ENCODE data around the gene TDRD7. TPM values are rescaled to one million over a fixed set of nuclear protein-coding genes. Genes with fewer than 3 reads are reported as not detected.
"Not testable (repeated sequence)": the region's sequence is repeated elsewhere in the genome, so short reads cannot be mapped to it uniquely, and the experiment has no call there.

Gene TDRD7
- total RNA-seq, 1 experiment from 2014 or later: 22.0 TPM

DNA sequence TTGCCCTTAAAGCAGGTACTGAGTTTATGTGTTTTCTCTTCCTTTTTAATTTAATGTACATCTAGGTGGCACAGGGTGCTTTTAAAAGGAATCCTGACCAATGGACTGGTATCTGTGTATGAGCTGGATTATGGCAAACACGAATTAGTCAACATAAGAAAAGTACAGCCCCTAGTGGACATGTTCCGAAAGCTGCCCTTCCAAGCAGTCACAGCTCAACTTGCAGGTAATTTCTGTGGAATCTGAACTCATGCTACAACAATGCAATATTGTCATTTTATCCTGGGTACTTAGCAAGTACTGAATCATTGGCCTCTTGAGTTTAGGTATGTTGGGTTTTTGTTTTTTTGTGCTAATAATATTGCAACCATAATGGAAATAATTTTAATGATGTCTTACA is 75.2 kb downstream of the TDRD7 start:
- POLR2A ChIA-PET: no interaction called here
- H3K4me3 Mint-ChIP-seq (ENCODE audit: unreplicated experiment): no peak overlapping the region
- peaks cover 3% of the 10 kb centered on the region; the same call in 1 of the 2 replicates for H3K36me3 ChIP-seq (ENCODE audit: control insufficient read depth, insufficient read depth, low read length)
- H3K9me3 Mint-ChIP-seq (ENCODE audit: unreplicated experiment): no peaks in the 10 kb centered on the region
- peaks cover 6% of the 10 kb centered on the region for H3K4me1 Mint-ChIP-seq (ENCODE audit: low read depth, unreplicated experiment)
- TF ChIP-seq, protein P1, sequence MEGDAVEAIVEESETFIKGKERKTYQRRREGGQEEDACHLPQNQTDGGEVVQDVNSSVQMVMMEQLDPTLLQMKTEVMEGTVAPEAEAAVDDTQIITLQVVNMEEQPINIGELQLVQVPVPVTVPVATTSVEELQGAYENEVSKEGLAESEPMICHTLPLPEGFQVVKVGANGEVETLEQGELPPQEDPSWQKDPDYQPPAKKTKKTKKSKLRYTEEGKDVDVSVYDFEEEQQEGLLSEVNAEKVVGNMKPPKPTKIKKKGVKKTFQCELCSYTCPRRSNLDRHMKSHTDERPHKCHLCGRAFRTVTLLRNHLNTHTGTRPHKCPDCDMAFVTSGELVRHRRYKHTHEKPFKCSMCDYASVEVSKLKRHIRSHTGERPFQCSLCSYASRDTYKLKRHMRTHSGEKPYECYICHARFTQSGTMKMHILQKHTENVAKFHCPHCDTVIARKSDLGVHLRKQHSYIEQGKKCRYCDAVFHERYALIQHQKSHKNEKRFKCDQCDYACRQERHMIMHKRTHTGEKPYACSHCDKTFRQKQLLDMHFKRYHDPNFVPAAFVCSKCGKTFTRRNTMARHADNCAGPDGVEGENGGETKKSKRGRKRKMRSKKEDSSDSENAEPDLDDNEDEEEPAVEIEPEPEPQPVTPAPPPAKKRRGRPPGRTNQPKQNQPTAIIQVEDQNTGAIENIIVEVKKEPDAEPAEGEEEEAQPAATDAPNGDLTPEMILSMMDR (IDR thresholded peaks at IDR 0.05; ENCODE audit: insufficient read depth in 1 of 2, low read depth in 1 of 2, low read length in 1 of 2, severe bottlenecking in 1 of 2, unreplicated experiment in 1 of 2): peak; percentile 33 to 55
- CTCF ChIA-PET: interaction anchor here (0.8 to 1.1 kb wide), 7 partner anchors 14 to 630 kb away, joined by 3 to 9 read pairs (median 3); partner anchors contain the start of gene TMOD1
- no peak overlapping the region for H3K27ac Mint-ChIP-seq (ENCODE audit: unreplicated experiment)
- no peak overlapping the region for H3K4me3 ChIP-seq (ENCODE audit: low read depth, low read length)
- peaks cover 17% of the 10 kb centered on the region for H3K36me3 Mint-ChIP-seq (ENCODE audit: insufficient read depth, unreplicated experiment)
- no peaks in the 10 kb centered on the region for H3K27me3 ChIP-seq (replicated peaks; ENCODE audit: control insufficient read depth, insufficient read depth, low read length)
- no peaks in the 10 kb centered on the region for H3K9me3 ChIP-seq
- H3K27me3 Mint-ChIP-seq (ENCODE audit: insufficient read depth, unreplicated experiment): no peaks in the 10 kb centered on the region
- no peaks in the 10 kb centered on the region for H3K4me1 ChIP-seq
- DNase-seq: peak in 1 of 2 experiments; percentile 34
- BruUV-seq (replicated peaks): no TSS peak
- intact Hi-C loops (cut with micrococcal nuclease; ENCODE audit: unreplicated experiment): no loop called here

DNA sequence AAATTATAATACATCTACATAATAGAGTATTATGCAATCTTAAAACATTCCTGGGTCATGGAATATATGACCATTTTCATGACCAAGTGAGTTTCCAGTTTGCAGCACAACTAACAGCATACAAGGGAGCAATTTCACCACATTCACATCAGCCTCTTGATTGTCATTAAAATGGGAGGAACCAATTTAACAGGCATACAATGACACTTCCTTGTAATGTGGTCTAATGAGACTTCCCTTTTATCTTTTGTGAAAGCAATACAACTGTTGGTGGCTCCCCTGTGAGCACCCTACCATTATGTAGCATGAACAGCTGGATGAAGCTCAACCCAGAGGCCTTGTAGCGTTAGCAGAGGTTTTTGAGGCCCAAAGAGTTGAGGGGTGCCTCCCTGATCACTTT is 76.0 kb downstream of the TDRD7 start:
- TF ChIP-seq, protein P1 (IDR thresholded peaks at IDR 0.05; ENCODE audit: insufficient read depth in 1 of 2, low read depth in 1 of 2, low read length in 1 of 2, severe bottlenecking in 1 of 2, unreplicated experiment in 1 of 2): no peak
- no peaks in the 10 kb centered on the region for H3K27me3 ChIP-seq (replicated peaks; ENCODE audit: control insufficient read depth, insufficient read depth, low read length)
- Mint-ChIP-seq H3K9me3 (ENCODE audit: unreplicated experiment) (no peaks in the 10 kb centered on the region), H3K36me3 (ENCODE audit: insufficient read depth, unreplicated experiment) (peaks cover 14% of the 10 kb centered on the region), H3K27me3 (ENCODE audit: insufficient read depth, unreplicated experiment) (no peaks in the 10 kb centered on the region), H3K4me3 (ENCODE audit: unreplicated experiment) (no peak overlapping the region), H3K4me1 (ENCODE audit: low read depth, unreplicated experiment) (peaks cover 6% of the 10 kb centered on the region), H3K27ac (ENCODE audit: unreplicated experiment) (no peak overlapping the region)
- H3K4me3 ChIP-seq (ENCODE audit: low read depth, low read length): no peak overlapping the region
- intact Hi-C loops (cut with micrococcal nuclease; ENCODE audit: unreplicated experiment): no loop called here
- no TSS peak for BruUV-seq (replicated peaks)
- DNase-seq: no peak
- peaks cover 3% of the 10 kb centered on the region; the same call in 1 of the 2 replicates for H3K36me3 ChIP-seq (ENCODE audit: control insufficient read depth, insufficient read depth, low read length)
- POLR2A ChIA-PET: no interaction called here
- CTCF ChIA-PET: interaction anchor here (0.6 to 0.7 kb wide), 3 partner anchors 11 to 228 kb away, joined by 5 to 7 read pairs (median 6); no protein-coding TSS in a partner anchor
- no peaks in the 10 kb centered on the region for H3K9me3 ChIP-seq
- no peaks in the 10 kb centered on the region for H3K4me1 ChIP-seq

DNA sequence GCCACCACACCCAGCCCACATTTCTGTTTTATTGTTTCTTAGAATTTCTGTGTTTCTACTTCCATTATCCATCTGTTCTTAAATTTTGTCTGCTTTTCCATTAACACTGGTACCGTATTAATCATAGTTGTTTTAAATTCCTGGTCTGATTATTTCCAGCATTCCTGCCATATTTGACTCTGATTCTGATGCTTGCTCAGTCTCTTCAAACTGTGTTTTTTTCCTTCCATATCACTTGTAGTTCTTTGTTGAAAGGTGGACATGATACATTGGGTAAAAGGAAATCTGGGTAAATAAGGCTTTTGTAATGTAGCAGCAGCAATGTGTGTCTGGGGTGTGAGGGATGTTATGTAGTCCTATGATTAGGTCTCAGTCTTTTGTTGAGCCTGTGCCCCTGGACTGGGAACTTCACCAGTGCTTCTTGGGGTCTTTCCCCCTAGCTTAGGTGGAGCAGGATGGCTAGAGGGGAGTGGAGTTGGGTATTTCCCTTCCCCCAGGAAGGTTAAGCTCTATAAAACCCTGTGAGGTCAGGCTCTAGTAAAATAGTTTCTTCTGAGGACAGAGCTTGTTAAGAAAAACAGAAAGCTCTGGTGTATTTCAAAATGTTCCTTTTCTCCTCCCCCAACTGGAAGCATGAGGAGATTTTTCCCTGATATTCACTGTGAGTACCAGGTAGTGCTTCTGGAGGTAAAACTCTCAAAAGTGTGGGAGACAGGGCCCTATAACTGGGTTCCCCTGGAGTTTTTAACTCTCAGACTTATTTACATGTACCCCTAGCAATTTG is 79.5 kb downstream of the TDRD7 start:
- no peaks in the 10 kb centered on the region for H3K27me3 Mint-ChIP-seq (ENCODE audit: insufficient read depth, unreplicated experiment)
- peaks cover 3% of the 10 kb centered on the region for H3K36me3 ChIP-seq (ENCODE audit: control insufficient read depth, insufficient read depth, low read length)
- no TSS peak for BruUV-seq (replicated peaks)
- POLR2A ChIA-PET: no interaction called here
- DNase-seq: no peak
- peaks cover 6% of the 10 kb centered on the region for H3K4me1 Mint-ChIP-seq (ENCODE audit: low read depth, unreplicated experiment)
- H3K9me3 ChIP-seq: no peaks in the 10 kb centered on the region
- intact Hi-C loops (cut with micrococcal nuclease; ENCODE audit: unreplicated experiment): no loop called here
- no peaks in the 10 kb centered on the region for H3K27me3 ChIP-seq (replicated peaks; ENCODE audit: control insufficient read depth, insufficient read depth, low read length)
- H3K36me3 Mint-ChIP-seq (ENCODE audit: insufficient read depth, unreplicated experiment): peaks cover 14% of the 10 kb centered on the region
- TF ChIP-seq, protein P1 (IDR thresholded peaks at IDR 0.05; ENCODE audit: insufficient read depth in 1 of 2, low read depth in 1 of 2, low read length in 1 of 2, severe bottlenecking in 1 of 2, unreplicated experiment in 1 of 2): no peak
- CTCF ChIA-PET: no interaction called here
- H3K4me1 ChIP-seq: no peaks in the 10 kb centered on the region
- no peak overlapping the region for H3K4me3 ChIP-seq (ENCODE audit: low read depth, low read length)
- no peak overlapping the region for H3K4me3 Mint-ChIP-seq (ENCODE audit: unreplicated experiment)
- H3K9me3 Mint-ChIP-seq (ENCODE audit: unreplicated experiment): no peaks in the 10 kb centered on the region
- H3K27ac Mint-ChIP-seq (ENCODE audit: unreplicated experiment): no peak overlapping the region

DNA sequence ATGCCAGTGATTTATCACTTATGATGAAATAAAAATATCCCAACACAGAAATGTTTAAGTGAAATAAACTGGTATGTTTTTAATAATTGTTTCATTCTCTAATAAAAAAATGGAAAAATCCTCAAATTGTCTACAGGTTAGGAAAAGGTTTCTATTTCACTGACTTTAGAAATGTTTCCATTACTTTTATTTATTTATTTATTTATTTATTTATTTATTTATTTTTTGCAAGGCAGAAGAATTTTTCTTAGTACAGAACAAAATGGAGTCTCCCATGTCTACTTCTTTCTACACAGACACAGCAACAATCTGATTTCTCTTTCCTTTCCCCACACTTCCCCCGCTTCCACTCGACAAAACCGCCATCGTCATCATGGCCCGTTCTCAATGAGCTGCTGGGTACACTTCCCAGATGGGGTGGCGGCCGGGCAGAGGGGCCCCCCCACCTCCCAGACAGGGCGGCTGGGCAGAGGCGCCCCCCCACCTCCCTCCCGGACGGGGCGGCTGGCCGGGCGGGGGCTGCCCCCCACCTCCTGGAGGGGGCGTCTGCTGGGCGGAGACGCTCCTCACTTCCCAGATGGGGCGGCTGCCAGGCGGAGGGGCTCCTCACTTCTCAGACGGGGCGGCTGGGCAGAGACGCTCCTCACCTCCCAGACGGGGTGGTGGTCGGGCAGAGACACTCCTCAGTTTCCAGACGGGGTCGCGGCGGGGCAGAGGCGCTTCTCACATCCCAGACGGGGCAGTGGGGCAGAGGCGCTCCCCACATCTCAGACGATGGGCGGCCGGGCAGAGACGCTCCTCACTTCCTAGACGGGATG is 85.9 kb downstream of the TDRD7 start:
- H3K4me1 Mint-ChIP-seq (ENCODE audit: low read depth, unreplicated experiment); BruUV-seq (replicated peaks); H3K27ac Mint-ChIP-seq (ENCODE audit: unreplicated experiment): not testable (repeated sequence)

More for the DNA sequence above, 85.9 kb downstream of the TDRD7 start:
- H3K27me3 Mint-ChIP-seq (ENCODE audit: insufficient read depth, unreplicated experiment); CTCF ChIA-PET; H3K9me3 ChIP-seq; H3K36me3 ChIP-seq (ENCODE audit: control insufficient read depth, insufficient read depth, low read length); H3K9me3 Mint-ChIP-seq (ENCODE audit: unreplicated experiment); DNase-seq; H3K4me3 ChIP-seq (ENCODE audit: low read depth, low read length); H3K4me1 ChIP-seq; POLR2A ChIA-PET; H3K4me3 Mint-ChIP-seq (ENCODE audit: unreplicated experiment); H3K27me3 ChIP-seq (replicated peaks; ENCODE audit: control insufficient read depth, insufficient read depth, low read length); intact Hi-C loops (cut with micrococcal nuclease; ENCODE audit: unreplicated experiment): not testable (repeated sequence)
- H3K36me3 Mint-ChIP-seq (ENCODE audit: insufficient read depth, unreplicated experiment): peaks cover 19% of the 10 kb centered on the region
